ENCODE measurements around the gene NTSR1.

Gene NTSR1

DNA sequence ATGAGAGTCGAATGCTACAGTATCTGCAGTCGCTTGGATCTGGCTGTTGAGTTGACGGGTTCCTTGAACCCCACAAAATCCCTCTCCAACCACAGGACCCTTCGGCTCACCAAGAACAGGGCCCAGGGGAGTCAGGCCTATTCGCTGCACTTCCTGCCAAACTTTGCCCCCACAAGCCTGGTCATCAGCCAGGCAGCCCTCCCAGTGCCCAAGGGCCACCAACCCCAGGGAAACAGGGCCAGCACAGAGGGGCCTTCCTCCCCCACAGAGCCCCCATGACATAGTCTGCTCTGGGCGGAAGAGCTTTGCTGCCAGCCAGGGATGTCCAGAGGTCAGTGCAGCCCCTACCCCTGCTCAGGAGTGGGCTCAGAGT lies 53.1 kb downstream of the NTSR1 start:
- no peak for DNase-seq

DNA sequence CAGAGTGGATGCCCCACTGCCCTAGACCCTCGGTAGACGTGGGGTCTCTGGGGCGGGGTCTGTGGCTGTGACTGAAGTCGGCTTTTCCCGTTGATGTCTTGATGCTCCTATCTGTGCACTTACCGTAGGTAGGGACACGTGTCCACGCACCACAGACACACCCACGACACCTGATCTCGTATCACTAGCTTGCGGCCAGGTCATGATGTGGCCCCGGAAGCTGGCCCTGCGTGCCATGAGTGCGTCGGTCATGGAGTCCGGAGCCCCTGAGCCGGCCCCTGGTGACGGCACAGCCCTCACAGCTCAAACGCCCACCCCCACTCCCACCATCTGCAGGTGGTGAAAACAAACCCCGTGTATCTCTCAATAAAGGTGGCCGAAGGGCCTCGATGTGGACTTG lies 53.7 kb downstream of the NTSR1 start:
- no peak for DNase-seq

GRCh38 chr20:62762801-62763368 lies 54.2 kb downstream of the NTSR1 start:
- no peak for DNase-seq

DNA sequence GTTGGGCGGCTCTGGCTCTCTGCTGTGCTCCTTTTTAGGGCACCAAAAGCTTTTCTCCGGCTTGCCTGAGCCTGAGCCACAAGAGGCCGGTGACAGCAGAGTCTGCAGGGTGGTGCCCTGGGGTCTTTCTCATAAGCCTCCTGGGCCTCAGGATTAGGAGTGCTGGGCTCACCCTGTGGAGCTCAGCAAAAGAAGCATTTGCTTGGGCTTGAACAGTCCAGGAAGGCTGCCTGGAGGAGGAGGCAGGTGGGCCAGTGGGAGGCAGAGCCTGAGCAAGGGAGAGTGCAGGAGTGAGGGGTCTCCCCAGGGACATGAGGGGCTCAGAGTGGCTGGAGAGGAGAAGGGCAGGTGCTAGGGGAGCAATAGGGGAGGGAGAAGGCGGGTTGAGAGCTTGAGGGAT lies 54.8 kb downstream of the NTSR1 start:
- no peak for DNase-seq

- DNase-seq, result no peak
These were observed 55.7 kb downstream of the NTSR1 start for GRCh38 chr20:62764156-62764935.

DNA sequence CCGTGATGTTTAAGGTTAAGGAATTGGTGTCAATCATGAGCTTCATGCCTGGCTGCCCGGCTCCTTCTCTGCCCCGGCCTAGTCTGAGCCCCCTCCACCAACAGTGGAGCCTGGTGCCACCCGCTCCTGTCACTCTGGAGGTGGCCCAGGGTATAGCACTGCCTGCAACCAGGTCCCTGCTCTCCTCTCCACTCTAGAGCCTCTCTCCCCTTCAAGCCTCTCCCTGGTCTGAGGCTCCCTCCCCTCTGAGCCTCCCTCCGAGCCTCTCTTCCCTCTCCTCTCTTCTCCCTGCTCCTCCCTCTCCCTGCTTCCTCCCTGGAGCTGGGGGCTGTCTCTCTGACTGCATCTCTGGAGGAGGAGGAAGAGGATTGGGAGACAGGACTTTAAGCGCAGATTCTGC lies 56.4 kb downstream of the NTSR1 start:
- DNase-seq, result no peak

GRCh38 chr20:62765432-62766070 lies 56.9 kb downstream of the NTSR1 start:
- no peak for DNase-seq

DNA sequence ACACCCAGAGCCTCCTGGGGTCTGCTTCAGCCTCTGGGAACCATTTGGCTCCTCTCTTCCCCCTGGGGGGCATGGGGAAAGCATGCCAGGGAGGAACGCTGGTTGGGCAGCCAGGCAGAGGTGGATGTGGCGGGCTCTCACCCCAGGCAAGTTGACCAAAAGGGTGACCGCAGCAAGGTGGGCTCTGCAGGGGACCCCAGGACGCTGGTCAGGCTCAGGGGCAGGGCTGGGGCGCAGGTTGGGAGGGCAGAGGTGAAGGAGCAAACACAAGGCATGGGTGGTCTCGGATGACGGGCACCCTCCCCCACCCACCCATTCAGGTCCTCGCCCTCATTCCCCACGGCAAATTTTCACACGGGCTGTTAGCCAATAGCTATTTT lies 57.4 kb downstream of the NTSR1 start:
- DNase-seq, result no peak

GRCh38 chr20:62766716-62767115 lies 58.1 kb downstream of the NTSR1 start:
- no peak for DNase-seq

DNA sequence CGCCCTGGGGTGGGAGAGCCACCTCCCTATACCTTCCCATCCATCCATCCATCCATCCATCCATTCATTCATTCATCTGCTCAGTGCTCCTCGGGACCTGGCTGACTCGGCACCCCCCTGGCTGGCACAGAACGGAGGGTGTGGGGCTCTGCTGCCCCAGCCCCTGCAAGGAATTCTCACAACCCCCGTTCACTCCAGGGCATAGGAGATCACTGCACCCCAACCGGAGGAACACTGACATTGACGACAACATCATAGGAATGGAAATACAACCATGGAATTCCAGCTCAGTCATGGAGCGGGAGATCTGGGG lies 59.6 kb downstream of the NTSR1 start:
- DNase-seq, result no peak

GRCh38 chr20:62768551-62769287 lies 60.1 kb downstream of the NTSR1 start:
- DNase-seq, result no peak

DNA sequence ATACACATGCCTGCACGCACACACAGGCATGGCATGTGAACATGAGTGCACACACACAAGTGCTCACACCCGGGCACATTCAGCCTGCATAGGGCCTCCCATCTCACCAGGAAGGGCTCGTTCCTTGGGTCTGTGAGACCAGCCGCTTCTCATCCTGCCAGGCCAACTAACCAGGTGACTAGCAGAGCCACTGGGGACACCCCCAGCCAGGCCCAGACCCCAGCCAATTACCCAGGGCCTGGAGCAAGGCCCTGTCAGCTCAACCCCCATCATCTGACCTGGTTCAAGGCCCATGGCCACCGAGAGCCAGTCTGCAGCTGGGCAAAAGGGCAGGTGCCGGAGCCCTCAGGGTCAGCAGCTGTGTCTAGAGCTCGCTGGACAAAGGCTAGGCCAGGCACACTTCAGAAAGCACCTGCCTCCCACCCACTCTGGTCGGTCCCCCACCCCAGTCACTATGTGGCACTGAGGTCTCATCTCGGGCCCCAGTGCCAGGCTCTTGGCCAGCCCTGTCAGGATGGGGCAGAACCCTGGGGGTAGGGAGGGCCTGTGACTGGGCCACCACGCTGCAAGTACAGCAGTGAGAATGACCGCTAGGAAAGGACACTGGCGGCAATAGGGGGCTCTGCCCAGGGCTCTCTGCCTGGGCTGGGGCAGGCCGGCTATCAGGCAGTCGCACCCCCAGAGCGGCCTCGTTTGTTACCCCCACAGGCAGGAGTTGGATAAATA lies 60.9 kb downstream of the NTSR1 start:
- no peak for DNase-seq

DNA sequence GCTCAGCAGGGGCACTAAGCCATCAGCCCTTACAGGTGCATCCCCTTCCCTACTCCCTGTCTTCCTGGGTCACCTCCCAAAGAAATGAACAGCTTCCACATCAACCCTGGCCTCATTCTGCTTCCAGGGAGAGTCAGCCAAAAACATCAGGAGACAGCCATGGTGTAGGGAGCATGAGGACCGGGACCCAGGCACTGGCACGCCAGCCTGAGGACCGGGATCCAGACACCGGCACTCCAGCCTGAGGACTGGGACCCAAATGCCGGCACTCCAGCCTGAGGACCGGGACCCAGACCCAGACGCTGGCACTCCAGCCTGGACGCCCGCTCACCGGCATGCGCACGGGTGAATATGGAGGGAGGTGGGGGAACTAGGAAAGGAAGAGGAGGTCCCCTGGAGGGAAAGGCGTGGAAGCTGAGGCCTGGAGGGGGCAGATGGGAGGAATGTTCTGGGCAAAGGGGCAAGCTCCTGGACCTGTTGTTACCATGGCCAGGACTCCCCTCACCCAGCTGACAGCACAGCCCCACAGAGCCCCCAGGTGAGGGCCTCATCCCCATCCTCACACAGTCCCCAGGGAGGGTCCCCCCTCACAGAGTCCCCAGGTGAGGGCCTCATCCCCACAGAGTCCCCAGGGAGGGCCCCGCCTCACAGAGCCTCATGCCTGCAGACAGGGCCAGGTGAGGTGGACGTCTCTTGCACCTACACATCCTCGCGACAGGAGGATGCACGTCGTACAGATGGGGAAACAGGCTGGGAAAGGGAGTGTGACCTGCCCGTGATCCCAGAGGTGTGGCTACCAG lies 61.7 kb downstream of the NTSR1 start:
- no peak for DNase-seq

GRCh38 chr20:62770916-62771315 lies 62.3 kb downstream of the NTSR1 start:
- no peak for DNase-seq

DNA sequence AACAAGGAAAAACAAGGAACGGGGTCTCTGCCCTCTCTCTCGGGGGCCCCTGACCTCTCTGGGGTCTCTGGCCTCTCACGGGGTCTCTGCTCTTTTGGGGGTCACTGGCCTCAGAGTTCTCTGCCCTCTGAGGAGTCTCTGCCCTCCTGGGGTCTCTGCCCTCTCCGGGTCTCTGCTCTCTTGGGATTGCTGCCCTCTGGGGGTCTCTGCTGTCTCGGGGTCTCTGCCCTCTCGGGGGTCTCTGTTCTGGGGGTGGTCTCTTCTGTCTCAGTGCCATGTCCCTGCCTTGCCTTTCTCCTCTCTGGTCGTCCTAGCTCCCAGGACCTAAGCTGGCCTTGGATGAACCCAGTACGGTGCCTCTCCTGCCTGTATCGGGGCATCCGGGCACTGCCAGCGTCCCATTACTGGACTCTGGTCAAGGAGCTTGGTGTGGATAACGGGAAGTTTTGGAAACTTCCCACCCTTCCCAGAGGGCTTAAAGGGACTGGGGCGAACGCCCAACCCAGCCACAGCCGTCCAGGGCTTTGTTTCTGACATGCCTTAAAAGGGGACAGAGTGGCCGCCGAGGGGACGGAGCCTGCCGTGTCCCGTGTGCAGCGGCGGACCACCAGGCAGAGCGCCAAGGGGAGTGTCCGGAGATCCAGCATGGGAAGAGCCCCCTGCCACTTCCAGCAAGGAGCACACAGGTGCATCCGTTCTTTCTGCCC lies 62.9 kb downstream of the NTSR1 start:
- DNase-seq, result no peak

DNA sequence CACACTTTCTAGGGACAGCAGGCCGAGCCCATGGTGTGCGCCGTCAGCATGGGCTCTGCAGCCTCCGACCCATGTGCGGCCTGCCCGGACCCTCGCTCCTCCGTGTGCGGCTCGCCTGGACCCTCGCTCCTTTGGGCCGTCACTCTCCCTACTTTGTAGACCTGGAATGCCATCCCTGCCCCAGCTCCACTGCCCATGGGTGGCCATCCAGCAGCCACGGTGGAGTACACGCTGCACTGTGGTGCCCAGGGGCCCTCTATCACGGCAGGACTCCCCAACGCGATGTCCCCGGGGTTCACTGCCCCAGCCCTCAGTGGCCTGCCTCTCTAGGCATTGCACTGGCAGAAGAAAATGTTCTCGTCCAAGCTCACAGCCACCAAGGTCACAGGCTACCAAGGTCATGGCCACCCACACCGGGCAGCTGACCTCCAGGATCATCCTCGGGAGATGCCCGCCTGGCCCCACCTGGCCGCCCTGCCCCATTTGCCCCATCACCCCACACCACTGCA lies 63.5 kb downstream of the NTSR1 start:
- DNase-seq, result no peak

DNA sequence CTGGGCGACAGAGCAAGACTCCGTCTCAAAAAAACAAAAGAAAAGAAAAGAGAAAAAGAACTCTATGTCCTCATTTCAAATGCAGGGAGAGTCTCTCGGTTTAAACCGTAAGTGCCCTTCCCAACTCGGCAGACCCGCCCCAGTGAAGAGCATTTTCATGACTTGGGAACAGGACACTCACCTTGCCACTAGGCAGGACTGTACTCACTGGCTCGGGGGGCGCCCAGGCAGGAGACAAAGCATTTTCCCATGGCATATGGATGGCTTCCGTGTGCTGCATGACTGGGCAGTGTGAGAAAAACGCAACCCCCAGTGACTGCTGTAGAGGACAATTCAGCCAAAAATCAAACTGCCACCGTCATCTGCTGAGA lies 64.0 kb downstream of the NTSR1 start:
- no peak for DNase-seq

DNA sequence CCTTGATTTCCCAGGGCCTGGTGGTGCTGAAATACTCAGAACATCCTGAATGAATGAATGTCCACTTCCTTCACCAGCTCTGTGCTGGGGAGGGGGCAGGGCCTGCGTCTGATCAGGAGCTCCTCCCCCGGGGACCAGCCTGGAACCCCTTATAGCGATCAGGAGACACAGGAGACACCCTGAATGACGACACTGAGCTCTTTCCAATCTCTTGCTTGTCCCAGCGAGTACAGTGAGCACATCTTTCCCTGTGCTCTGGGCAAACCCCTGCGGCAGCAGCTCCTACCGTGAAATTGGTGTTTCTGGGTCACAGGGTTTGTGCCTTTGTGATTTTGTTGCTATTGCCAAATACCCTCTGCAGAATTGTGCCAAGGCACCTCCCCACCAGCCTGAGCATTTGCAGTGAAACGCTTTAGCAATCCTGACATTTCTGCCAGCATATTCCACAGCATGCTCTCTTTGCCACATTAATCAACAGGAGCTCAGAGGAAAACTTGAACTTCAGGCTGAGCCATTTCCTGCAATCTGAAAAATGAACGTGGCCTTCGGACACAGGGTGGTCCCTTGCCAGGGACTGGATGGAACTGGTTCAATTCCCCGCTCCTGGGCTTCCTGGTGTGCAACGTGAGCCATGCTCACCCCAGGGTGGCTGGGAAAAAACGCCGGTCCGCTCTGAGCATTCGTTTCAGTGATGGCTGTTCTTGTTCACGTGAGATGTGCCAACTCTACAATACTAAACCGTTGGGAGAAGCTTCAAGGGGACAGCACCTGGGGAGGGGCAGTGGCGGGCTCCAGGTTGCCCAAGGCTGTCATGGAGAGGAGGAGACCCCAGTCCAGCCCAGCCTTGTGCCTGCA lies 64.6 kb downstream of the NTSR1 start:
- DNase-seq, result no peak

GRCh38 chr20:62773845-62774714 lies 65.4 kb downstream of the NTSR1 start:
- no peak for DNase-seq

GRCh38 chr20:62774762-62775161 lies 66.1 kb downstream of the NTSR1 start:
- DNase-seq, result no peak

Measured in NCI-H526 treated with DMSO at 0.1 percent for 48 hours (cell line).